Stimulated activated CD4-positive, alpha-beta T cell treated with anti-CD3 and anti-CD28 coated beads, TNF-alpha, amount 100 ng/mL, for 24 hours (primary cell): ENCODE measurements around the gene KNSTRN.
A peak's percentile ranks its signal among the peaks of the same experiment; 100 is the strongest.

ENCODE experiments used
- DNase-seq, 3 experiments: peaks; one replicate each; pipeline ENCODE4 v3.0.0-alpha.2; 2020; ENCODE audit warnings: low read depth in 3 of 3

Gene KNSTRN

DNA sequence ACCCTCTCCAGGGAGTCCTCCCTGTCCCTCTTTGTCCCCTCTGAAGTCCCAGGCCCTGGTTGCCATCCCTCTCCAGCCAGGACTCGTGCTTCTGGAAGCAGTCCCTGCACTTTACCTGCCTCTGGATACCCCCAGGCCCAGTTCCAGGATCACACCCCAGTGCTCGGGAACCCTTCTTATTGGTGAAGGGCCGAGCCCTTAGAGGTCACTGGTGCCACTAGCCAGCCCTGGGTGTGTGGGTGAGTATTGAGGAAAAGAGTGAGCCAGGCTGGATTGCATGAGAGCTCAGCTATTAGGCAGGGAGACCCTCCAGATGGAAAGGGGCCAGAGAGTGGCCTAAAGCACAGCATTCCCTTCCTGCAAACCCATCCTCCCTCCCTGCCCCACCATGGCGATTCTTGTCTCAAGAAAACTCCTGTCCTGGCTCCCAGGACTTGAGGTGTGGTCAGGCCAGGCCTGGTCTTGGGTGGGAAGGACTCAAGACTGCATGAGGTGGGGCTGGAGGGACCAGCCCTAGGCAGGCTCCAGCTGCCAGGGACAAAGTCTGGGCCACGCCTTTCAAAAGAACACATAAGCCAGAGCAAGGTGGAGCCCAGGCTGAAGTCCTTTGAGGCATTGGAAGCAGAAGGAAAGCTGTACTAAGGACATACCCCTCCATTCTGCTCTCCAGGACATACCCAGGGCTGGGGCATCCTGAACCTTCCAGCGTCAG is 36.5 kb upstream of the KNSTRN start:
- DNase-seq: no peak

DNA sequence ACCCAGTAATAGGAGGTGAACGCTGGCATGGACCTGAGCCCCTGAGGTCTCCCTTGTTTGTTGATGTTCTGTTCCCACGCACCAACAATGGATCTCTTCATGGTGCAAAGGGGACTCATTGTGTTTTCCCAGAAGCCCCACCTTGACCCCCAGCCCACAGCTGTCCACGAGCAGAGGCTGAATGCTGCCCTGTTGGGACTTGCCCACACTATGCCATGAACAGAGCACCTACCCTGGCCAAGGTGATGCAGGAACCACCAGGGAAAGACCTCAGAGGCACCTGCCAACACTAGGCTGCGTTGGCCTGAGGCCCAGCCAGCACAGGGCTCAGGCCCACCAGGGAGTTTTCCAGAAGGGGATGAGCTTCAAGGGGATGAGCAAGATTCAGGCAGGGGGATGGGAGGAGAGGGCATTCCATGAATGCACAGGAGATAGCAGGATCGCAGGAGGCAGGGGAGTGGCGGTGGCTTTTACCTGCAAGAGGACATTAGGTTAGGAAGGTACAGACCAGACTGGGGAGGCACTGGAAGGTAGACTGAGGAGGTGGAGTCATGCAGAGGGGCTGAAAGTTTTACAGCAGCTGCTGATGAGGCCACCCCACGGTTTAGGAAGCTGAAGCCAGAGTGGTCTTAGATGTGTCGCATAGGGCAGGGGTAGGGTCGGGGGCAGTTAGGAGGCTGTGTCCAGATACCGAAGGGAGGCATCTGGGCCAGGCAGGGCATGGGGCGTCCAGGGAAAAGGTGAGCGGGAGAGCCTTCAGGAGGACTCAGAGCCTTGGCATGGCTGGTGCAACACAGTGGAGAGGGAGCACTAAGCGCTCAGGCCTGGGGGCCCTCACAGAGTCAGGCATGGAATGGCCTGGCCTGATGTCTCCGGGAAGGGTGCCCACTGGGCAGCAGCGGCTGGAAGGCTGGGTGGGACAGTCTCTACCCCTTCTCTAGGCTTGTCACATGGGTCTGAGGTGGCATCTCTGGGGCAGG is 35.7 kb upstream of the KNSTRN start:
- no peak for DNase-seq

DNA sequence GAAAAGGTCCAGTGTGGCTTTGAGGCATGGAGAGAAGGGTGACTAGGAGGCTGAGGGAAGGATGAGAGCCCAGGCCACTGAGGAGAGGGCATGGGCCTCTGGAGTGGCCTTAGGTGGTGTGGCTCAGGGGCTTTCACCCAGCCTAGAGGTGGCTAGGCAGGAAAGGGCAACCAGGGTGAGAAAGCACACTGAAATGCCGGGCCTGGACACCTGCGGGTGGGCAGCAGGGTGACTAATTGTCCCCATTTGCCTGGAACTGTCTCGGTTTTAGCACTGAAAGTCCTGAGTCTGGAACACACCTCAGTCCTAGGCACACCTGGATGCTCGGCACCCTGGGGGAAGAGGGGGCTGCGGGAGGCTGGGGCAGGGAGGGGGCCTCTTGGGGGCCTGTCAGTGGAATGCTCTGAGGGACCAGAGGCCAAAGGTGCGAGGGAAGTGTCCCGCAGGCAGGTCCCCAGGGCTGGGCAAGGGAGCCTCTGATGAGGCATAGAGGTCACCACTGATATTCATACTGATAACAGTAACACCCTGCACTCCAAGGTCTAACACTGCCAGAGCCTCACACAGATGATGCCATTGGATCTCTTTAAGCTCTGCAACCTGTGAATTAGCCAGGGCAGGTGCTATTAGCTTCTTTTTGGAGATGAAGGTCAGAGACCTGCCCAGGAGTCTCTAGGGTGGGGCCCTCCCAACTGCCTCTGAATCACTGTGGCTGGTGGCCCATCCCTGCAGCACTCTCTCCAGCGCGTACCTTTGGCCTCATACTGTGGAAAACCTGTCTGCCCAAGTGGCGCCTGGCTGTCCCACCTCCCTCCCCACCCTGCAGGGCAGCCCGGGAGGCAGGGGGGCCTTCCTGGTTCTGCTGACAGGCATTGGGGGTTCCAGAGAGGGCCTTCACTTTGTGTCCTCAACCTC is 34.7 kb upstream of the KNSTRN start:
- DNase-seq: no peak

DNA sequence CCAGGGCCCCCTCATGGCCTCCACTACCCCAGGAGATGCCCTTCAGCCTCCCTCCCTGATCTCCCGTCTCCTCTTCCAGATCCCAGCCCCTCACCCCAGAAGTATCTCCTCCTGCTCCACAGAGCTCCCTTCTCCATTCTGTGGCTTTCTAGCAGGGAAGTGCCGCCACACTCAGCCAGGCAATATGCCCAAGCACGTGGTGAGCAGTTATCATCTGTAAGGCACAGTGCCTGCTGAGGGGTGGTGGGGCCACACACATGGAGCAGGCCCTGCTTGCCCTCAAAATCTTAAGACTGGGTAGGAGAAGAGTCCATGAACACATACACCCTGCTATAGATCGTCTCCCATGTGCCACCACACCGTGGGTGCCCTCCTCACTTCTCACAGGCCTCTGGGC is 34.0 kb upstream of the KNSTRN start:
- no peak for DNase-seq

DNA sequence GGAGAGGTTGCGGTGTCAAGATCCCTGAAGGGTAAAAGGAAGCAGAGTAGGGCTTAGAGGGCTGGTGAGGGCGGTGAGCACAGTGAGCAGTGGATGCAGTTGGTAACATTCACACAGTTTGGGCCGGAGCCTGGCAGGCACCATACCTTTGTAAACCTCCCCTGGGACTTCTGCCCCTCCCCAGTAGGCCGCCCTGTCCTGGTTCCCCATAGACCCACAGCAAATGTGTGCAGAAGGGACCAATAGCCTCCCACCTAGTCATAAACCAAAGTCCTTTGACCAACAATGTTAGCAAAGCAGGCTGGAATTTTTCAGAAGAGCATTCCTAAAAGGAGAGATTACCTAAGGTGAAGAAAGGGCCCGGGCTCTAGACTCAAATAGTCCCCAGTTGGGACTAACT is 33.4 kb upstream of the KNSTRN start:
- no peak for DNase-seq

DNA sequence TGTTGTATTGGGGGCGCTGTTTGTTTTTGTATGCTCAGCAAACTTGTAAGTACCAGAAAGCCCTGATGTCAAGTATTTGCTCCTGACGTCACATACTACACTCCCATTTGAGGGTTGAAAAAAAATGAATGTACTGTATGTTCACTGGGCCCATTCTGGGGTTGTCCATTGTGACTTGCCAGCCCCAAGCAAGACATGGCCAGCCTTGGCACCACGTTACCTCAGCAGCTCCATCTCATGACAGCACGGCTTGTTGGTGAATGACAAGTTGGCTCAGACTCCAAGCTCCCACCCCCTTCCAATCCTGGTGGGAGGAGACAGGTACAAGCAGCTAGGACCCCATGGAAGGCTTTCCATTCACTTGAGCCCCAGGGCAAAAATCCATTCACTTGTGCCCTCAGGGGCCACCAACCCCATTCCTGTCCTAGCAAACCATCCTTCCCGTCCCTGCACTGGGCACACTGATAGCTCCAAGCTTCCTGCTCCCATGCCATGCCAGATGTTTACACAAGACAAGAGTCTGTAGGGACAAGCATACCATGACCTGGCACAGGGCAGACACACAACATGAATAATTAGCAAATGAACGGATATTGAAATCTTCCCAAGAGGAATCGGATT is 30.1 kb upstream of the KNSTRN start:
- DNase-seq: no peak

DNA sequence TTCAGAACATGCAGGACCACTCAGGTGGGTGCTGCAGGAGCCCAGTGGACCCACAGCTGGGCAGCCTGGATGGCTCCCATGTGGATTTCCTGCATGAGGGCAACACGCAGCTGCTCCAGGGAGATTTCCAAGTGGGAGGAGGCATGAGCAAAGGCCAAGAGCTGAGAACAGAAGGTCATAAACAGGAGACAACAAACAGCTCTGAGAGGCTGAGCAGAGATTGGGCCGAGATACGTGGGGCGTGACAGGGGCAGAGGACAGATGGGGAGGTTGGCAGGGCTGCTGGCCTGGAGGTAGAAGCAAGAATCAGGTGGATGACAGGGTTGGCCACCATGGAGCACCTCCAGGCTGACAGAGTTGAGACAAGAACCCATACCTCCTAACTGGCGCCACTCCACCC is 28.8 kb upstream of the KNSTRN start:
- DNase-seq: no peak

DNA sequence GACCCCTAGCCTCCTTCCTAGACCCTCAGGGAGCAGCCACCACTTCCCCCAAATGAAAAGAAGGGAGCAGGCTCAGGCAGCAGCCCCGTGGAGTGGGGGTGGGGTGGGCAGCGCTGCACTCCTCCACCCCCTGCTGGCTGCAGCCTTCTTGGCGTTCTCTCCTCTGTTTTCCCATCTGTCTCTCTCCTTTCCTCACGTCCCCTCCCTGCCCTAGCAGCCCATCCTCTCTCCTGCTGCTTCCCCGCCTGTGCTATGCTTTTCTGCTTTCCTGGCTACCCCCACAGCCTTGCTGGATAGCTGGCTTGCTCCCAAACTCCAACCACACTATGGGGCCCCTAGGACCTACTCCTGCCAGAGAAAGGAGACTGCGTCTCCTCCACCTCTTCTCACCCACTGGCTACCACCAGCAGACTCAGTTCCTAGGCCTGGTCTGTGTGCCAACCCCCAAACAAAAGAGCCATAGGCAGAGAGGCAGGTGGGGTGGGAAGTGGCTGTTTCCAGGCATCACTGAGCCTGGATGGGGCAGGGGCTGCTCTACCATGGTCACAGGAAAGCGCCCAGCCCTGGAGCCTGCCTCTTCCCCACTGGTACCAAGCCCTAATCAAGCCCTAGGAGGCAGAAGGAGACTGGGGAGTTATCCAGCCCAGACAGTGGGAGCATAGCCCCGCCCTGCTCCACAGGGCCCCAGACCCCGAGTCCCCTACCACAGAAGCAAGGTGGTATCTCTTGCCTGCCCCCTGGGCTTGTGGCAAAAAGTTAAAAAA is 27.9 kb upstream of the KNSTRN start:
- DNase-seq: no peak

DNA sequence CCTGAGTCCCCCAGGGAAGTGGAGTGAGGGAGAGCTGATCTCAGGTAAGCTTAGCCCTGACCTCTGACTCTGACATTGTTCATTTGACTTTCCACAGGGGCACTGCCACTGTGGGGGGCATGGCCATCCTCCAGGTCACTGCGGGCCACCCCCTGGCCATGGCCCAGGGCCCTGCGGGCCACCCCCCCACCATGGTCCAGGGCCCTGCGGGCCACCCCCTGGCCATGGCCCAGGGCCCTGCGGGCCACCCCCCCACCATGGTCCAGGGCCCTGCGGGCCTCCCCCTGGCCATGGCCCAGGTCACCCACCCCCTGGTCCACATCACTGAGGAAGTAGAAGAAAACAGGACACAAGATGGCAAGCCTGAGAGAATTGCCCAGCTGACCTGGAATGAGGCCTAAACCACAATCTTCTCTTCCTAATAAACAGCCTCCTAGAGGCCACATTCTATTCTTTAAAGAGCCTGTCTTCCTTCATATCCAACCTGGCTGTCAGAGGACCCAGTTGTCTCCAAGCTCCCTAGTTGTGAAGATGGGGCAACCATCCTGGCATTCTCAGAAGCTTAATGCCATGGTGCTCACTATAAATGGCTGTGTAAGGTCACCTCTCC is 26.4 kb upstream of the KNSTRN start:
- DNase-seq: no peak

DNA sequence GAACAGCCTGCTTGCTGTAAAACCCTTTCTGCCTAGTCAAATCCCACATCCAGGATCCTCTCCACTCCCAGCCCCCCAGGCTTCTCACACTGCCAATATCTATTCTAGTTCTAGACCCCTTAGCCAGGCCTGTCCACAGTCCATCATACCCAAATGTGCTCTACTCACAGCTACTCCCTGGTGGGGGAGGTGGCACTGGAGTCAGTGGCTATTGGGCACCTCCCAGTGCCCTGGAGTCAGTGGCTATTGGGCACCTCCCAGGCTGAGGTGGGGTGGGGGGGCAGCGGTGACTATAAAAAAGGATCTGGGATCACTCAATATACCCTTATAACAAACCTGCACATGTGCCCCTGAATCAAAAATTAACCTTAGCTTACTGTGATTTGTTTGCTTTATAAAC is 25.3 kb upstream of the KNSTRN start:
- DNase-seq: no peak

DNA sequence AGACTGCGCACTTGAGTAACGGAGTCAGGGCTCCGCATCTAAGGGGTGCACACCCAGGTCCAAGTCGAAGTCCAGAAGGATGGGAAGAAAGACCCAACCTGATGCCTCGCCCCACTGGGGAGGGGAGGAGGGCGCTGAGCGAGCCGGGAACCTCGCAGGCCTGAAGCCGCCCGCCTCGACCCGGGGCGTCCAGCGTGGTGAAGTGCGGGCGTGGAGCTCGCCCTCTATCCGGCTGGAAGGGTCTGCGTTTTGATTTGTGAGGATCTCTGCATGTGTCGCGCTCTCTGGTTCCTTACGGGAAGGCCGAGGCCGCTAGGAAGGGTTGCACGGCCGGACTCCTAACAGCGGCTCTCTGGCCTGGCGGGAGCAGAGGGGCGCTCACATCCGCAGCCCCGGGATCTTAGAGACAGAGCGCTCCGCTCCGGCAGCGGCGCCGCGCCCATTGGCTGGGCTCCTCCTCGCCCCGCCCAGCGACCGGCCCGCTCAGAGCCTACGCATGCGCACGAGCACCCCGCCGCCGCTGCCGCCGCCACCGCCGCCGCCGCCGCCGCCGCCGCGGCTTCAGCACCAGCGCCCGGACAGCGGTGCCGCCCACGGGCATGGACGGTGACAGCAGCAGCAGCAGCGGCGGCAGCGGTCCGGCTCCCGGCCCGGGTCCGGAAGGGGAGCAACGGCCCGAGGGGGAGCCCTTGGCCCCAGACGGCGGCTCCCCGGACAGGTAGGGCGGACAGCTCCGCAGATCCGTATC is 24.6 kb upstream of the KNSTRN start, which contains the start of gene DISP2:
TSS of gene DISP2 (plus strand) at position 497 of the 748 bp plus-strand sequence. CDS start at position 600, 103 bp downstream.
- DNase-seq: peak; percentile 76 to 87 (median 84)

DNA sequence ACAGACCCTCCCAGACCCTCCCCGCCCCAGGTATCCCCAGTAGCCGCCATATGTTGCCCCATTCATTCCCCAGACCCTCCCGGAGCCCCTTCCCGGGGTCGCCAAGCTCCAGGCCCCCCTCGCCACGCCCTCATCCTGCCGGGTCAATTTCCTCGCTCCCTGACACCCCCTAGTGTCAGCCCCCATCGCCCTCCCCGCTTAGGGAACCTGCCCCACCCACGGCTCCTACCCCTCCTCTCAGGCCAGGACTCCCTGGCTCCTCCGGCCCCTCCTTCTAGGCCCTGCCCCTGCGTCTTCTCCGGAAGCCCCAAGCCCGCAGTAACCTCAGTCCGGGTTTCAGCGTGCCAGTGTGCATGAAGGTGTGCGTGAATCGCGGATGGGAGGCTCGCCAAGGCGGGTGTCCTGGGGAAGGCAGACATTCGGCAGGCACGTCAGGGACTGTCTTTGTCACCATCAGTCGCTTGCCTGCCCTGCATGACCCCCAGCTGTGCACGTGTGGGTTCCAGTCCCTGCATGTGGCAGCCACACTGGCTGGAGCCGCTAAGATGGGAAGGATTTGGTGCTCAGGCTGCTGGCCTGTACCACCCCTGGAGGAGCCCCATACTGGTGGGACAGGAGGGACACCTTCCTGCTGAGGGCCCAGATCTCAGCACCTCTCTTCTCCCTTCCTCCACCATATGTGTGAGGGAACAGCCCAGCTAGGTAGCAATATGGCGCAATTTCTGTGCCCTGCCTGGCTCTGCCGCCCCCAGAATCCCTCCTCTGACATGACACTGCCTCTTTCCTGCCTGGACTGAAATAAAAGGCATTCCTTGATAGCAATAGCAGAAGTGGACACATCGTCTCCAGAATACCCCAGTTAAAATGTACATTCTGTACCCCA is 23.8 kb upstream of the KNSTRN start:
- DNase-seq: peak in 1 of 3 experiments; percentile 28

DNA sequence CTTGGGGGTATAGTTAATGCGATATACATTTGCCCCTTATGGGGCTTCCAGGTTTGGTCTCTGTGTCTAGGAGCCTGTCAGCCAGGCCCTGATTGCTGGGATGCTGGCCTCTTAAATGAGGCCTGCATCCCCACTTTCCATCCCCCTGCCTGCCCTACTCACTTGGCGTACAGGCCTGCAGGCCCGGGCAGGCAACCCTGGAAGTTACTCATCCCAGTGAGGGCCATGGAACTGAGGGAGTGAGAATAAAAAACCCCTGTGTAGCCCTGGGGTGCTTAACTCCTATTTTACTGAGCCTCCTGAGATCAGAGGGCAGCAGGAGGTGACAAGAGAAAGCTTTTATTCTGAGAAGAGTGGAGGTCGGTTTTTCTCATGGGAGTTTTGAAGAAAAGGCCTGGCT is 22.5 kb upstream of the KNSTRN start:
- no peak for DNase-seq

DNA sequence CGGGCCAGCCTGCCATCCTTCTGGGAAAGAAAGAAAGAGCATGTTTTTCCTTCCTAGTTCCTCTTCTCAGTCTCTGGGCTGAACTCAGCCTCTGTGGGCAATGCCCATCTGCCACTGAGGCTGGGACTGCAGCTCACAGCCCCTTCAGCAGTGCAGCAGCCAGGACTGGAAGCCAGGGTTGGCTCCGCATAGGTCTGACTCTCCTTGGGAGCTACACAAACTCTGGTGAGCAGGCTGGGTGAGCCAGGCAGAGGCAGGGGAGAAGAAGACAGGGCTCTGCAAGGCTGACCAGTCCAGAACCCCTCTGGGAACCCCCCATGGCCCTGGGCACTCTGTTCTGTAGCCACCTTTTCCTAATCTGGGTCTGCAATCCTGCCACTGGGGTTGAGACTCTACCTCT is 20.9 kb upstream of the KNSTRN start:
- DNase-seq: no peak

DNA sequence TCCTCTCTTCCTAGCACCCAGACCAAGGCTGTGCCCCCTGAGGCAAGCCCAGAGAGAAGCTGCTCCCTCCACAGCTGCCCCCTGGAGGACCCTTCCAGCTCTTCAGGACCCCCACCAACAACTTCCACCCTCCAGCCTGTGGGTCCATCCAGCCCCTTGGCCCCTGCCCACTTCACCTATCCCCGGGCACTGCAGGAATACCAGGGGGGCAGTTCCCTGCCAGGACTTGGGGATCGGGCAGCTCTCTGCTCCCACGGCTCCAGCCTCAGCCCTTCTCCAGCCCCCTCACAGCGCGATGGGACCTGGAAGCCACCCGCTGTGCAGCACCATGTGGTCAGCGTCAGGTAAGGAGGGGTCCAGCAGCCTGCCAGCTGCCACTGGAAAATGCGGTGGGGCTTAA is 18.9 kb upstream of the KNSTRN start:
- DNase-seq: no peak

DNA sequence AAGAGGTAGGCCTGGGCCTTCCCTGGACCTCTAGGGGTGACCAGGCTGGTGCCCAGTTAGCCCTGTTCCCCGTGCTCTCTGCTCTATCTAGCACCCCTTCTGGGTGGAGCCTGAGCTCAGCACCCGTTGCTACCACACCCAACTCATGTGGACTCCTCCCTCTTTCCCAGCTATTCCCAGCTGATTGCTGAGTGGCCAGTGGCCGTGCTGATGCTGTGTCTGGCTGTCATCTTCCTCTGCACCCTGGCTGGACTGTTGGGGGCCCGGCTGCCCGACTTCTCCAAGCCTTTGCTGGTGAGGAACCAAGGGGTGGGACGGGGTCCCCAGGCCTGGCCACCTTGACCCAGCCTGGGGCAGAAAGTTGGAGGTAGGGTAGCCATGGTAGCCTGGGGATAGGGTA is 18.3 kb upstream of the KNSTRN start:
- no peak for DNase-seq

DNA sequence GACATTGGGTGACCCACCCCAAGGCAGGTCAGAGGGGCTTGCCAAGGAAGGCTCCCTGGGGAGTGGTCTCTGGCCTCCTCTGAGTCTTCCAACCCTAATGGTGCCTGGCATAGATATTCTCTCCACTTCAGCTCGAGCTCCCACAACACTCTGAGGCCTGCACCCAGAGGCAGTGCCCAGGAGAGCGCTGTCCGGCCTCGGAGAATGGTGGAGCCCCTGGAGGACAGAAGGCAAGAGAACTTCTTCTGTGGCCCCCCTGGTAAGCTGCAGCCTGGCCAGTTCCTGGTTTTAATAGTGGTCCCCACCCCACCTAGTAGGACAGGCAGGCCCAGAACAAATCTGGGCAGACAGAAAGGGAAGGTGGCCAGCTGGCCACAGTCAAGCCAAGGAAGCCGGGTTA is 17.5 kb upstream of the KNSTRN start:
- DNase-seq: no peak
